Brain microvascular endothelial cell (primary cell): Measurements from ENCODE around the gene TBKBP1.

Source experiments
- DNase-seq: peaks from one replicate; pipeline ENCODE4 v3.0.0-alpha.2; 2020
- H3K27ac ChIP-seq: fragments of 250-450 bp; sonication (Bioruptor Pico); 2 replicates; pipeline ENCODE4 v1.5.1; 2020; ENCODE audit warnings: mild to moderate bottlenecking, moderate library complexity
- H3K27me3 ChIP-seq: fragments of 250-450 bp; sonication (Bioruptor Pico); replicated peaks from 2 replicates; pipeline ENCODE4 v1.5.1; 2020; ENCODE audit warnings: mild to moderate bottlenecking
- H3K36me3 ChIP-seq: fragments of 250-450 bp; sonication (Bioruptor Pico); replicated peaks from 2 replicates; pipeline ENCODE4 v1.5.1; 2020; ENCODE audit warnings: mild to moderate bottlenecking
- H3K4me3 ChIP-seq: 2 replicates; pipeline ENCODE4 v1.5.1; 2011; ENCODE audit warnings: low read depth, mild to moderate bottlenecking, control low read depth, low read length, moderate library complexity
- in situ Hi-C: cut with HindIII; loops from 2 replicates; pipeline ENCODE4 v1.10.0; 2017; ENCODE audit warnings: low sequenced_read_pairs, low pct_ligation_motif_present
- TF ChIP-seq, protein P1 (sequence below): IDR thresholded peaks from 2 replicates; pipeline ENCODE4 v1.5.1; 2011; ENCODE audit warnings: low read depth, mild to moderate bottlenecking, moderate library complexity, low read length, control low read depth, inconsistent platforms; ENCODE audit errors: missing control alignments

The TBKBP1 gene

DNA sequence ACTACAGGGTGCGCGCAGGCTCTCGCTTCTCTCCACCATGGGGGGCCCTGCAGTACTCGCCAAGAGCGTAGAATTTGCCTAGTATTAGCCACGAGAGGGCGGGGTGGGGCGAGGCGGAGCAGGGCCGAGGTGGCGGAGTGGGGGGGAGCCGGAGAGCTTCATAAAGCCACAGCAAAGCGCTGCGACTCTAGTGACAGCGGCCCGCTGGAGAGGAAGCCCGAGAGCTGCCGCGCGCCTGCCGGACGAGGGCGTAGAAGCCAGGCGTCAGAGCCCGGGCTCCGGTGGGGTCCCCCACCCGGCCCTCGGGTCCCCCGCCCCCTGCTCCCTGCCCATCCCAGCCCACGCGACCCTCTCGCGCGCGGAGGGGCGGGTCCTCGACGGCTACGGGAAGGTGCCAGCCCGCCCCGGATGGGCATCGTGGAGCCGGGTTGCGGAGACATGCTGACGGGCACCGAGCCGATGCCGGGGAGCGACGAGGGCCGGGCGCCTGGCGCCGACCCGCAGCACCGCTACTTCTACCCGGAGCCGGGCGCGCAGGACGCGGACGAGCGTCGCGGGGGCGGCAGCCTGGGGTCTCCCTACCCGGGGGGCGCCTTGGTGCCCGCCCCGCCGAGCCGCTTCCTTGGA, 39.2 kb downstream of the TBKBP1 start, which contains the start of gene TBX21:
Gene TBX21, plus strand, starts transcription at position 190 of the 627 bp plus-strand sequence. Its CDS starts 219 bp downstream, at position 409.
- in situ Hi-C loops = no loop called here
- Histone ChIP-seq H3K36me3 (no peaks in the 10 kb centered on the region), H3K4me3 (no peak within 1 kb of the TSS), H3K27ac (no peak within 1 kb of the TSS), H3K27me3 (peaks cover 72% of the 10 kb centered on the region)
- TF ChIP-seq, protein P1, sequence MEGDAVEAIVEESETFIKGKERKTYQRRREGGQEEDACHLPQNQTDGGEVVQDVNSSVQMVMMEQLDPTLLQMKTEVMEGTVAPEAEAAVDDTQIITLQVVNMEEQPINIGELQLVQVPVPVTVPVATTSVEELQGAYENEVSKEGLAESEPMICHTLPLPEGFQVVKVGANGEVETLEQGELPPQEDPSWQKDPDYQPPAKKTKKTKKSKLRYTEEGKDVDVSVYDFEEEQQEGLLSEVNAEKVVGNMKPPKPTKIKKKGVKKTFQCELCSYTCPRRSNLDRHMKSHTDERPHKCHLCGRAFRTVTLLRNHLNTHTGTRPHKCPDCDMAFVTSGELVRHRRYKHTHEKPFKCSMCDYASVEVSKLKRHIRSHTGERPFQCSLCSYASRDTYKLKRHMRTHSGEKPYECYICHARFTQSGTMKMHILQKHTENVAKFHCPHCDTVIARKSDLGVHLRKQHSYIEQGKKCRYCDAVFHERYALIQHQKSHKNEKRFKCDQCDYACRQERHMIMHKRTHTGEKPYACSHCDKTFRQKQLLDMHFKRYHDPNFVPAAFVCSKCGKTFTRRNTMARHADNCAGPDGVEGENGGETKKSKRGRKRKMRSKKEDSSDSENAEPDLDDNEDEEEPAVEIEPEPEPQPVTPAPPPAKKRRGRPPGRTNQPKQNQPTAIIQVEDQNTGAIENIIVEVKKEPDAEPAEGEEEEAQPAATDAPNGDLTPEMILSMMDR = peak; percentile 33
- no peak for DNase-seq

DNA sequence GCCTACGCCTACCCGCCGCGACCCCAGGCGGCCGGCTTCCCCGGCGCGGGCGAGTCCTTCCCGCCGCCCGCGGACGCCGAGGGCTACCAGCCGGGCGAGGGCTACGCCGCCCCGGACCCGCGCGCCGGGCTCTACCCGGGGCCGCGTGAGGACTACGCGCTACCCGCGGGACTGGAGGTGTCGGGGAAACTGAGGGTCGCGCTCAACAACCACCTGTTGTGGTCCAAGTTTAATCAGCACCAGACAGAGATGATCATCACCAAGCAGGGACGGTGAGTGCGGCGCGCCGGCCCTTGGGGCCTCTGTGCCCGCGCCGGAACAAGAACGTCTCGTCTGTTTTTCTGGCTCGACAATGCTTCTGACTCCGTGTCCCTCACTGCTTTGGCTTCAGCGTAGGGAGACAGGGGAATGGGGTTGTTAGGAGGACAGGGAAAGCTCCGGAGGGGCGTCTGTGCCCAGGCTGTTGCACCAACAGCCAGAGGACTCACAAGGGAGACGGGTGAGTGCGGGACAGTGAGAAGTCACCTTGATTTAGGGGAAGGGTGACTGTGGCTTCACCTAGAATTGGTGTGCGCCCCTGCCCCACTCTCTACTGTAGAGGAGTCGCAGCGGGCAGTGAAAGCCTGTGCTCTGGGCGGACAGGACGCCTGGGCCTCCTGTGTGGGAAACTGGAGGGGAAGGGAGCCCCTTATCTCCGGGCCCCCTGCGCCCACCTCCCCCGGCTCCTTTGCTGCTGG, 39.9 kb downstream of the TBKBP1 start:
- in situ Hi-C loops = no loop called here
- Histone ChIP-seq H3K4me3 (no peak overlapping the region), H3K36me3 (no peaks in the 10 kb centered on the region), H3K27me3 (peaks cover 67% of the 10 kb centered on the region), H3K27ac (no peak overlapping the region)
- TF ChIP-seq, protein P1 = no peak
- no peak for DNase-seq

DNA sequence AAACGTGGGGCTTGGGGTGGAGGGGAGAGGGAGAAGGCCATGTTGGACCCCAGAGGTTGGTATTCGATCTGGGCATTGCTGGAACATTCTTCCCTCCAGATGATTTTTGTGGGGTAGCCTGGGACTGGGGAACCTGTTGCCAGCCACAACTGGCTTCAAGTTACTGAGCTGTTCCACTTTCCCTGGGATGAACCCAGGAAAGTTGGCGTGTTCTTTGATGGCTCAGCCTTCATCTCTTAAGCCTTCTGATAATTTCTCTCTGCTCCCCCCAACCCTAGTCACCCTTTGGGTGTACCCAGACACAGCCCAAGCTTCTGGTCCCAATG, 41.1 kb downstream of the TBKBP1 start:
- DNase-seq = no peak
- in situ Hi-C loops = no loop called here
- TF ChIP-seq, protein P1 = no peak
- H3K27ac ChIP-seq = no peak overlapping the region
- no peaks in the 10 kb centered on the region for H3K36me3 ChIP-seq
- peaks cover 54% of the 10 kb centered on the region for H3K27me3 ChIP-seq
- no peak overlapping the region for H3K4me3 ChIP-seq

DNA sequence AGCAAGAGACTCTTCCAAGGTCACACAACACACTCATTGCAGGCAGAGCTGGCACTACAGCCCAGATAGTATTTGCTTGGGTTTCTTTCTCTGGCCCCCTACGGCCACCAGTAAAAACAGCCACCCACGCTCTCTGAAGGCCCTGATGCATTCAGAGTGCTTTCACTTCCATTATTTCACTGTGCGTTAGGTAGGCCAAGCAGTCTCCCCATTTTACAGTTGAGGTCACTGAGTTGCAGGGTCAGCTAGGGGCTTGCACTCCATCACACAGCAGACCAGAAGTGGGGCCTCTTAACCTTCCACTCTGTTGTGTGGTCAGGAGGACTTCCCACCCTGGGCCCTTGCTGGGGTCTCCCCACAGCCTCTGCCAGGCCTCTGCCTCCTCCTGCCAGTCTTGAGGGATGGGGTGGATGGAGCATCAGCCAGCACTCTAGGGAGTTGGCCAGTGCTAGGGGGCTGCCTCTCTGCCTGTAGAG, 41.6 kb downstream of the TBKBP1 start:
- DNase-seq = no peak
- H3K27me3 ChIP-seq = peaks cover 50% of the 10 kb centered on the region
- in situ Hi-C loops = no loop called here
- H3K4me3 ChIP-seq = no peak overlapping the region
- H3K36me3 ChIP-seq = no peaks in the 10 kb centered on the region
- TF ChIP-seq, protein P1 = no peak
- no peak overlapping the region for H3K27ac ChIP-seq

DNA sequence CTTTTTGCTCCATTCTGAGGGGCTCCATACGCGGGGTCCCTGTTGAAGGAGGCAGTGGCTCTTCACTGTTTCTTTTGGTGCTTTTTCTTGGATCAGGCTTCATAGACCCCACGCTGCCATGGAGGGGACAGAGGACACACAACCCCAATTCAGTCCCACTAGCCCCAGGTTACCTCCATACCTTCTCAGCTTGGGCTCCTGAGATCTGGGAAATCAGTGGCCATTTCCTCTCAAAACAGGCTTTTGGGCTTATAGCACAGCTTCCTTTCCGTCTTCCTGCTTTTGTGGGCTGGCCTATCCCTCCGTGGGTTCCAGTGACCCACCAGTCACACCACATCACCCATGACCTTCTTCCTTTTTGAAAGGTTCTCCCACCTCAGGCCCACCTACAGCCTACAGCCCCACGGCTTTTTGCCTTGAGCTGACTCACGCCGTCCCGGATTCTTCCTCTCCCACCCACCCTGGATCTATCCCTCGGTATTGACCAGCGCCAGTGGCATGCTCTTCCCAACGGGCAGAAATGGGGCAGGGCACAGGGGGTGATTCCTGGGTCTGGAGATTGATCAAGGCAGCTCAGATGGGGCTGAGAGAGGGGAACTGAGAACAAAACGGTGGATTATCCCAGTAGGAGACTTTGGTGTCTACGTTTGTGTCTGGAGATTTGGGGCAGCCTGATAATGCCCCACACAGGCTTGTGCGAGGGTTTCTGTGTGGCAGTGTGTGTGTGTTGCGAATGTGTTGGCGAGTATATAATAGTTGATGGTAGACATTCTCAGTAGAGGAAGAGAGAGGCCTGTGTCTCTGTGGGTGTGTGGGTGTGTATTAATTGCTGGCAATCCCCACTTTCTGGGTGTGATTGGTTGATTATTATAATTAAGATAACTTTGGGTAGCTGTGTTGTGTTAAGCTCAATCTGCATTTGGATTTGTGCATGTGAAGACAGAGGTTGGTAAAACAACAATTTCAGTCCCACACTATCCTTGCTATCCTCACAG, 42.8 kb downstream of the TBKBP1 start:
- H3K4me3 ChIP-seq = no peak overlapping the region
- TF ChIP-seq, protein P1 = no peak
- no peaks in the 10 kb centered on the region for H3K36me3 ChIP-seq
- in situ Hi-C loops = no loop called here
- H3K27ac ChIP-seq = no peak overlapping the region
- no peak for DNase-seq
- H3K27me3 ChIP-seq = peaks cover 43% of the 10 kb centered on the region
